ENCODE measurements around the gene CACNA2D2. TPM values are rescaled to one million over a fixed set of nuclear protein-coding genes. Genes with fewer than 3 reads are reported as not detected.

Gene CACNA2D2
- total and polyA plus RNA-seq, 8 donors: 15.4 to 86.6 (median 30.2) TPM

DNA sequence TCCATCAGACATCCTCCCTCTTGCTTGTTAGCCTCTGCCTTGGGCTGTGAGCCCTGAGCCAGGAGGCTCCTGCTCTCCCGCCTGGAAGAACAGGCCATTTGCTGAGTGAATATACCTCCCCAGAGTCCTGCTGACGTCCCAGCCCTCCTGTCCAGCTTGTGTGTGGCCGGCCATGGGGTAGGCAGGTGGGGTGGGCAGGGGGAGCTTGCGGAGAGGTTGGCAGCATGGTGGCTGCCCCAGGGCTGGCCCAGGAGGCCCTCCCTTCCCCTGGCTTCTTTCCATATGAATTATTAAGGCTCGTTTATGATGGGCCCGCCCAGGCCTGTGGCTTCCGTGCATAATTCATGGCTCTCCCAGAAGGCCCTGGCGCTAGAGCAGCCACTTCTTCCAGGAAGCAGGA lies 18.7 kb downstream of the CACNA2D2 start:
- H3K4me1 ChIP-seq: peaks cover 0 to 14% of the 10 kb centered on the region in 2 donors

DNA sequence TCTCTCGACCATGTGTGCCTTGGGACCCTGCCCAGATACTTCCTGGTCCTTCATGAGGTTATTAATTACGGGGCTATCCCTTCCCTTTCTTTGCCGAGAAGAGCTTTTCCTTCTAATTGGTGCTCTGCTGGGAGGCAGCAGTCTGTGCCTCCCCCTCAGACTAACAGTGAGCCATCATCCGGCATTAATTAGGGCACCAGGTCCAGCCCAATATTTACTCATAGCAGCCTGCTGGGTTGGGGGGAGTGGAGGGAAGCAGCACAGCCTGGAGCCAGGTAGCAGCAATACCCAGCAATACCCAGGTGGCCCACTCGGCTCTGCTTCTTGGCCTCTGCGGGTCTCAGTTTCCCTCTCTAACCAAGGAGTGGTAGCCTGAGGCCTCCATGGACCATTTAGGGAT lies 20.1 kb downstream of the CACNA2D2 start:
- intact Hi-C loops (cut with DNase I): no loop called here
- Histone ChIP-seq H3K4me1 (peaks cover 0 to 14% of the 10 kb centered on the region in 2 donors), H3K27me3 (no peaks in the 10 kb centered on the region), H3K9me3 (no peaks in the 10 kb centered on the region), H3K27ac (no peak overlapping the region), H3K36me3 (no peaks in the 10 kb centered on the region), H3K4me3 (no peak overlapping the region)
- TF ChIP-seq, protein P1, sequence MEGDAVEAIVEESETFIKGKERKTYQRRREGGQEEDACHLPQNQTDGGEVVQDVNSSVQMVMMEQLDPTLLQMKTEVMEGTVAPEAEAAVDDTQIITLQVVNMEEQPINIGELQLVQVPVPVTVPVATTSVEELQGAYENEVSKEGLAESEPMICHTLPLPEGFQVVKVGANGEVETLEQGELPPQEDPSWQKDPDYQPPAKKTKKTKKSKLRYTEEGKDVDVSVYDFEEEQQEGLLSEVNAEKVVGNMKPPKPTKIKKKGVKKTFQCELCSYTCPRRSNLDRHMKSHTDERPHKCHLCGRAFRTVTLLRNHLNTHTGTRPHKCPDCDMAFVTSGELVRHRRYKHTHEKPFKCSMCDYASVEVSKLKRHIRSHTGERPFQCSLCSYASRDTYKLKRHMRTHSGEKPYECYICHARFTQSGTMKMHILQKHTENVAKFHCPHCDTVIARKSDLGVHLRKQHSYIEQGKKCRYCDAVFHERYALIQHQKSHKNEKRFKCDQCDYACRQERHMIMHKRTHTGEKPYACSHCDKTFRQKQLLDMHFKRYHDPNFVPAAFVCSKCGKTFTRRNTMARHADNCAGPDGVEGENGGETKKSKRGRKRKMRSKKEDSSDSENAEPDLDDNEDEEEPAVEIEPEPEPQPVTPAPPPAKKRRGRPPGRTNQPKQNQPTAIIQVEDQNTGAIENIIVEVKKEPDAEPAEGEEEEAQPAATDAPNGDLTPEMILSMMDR (IDR thresholded peaks at IDR 0.05): no peak
- ATAC-seq (no peak), DNase-seq (no peak)

More for the DNA sequence above, 18.7 kb downstream of the CACNA2D2 start:
- Histone ChIP-seq H3K27ac (no peak overlapping the region), H3K36me3 (no peaks in the 10 kb centered on the region), H3K27me3 (no peaks in the 10 kb centered on the region), H3K4me3 (no peak overlapping the region), H3K9me3 (no peaks in the 10 kb centered on the region)
- TF ChIP-seq, protein P1 (IDR thresholded peaks at IDR 0.05): no peak
- no peak for ATAC-seq
- intact Hi-C loops (cut with DNase I): no loop called here
- no peak for DNase-seq

DNA sequence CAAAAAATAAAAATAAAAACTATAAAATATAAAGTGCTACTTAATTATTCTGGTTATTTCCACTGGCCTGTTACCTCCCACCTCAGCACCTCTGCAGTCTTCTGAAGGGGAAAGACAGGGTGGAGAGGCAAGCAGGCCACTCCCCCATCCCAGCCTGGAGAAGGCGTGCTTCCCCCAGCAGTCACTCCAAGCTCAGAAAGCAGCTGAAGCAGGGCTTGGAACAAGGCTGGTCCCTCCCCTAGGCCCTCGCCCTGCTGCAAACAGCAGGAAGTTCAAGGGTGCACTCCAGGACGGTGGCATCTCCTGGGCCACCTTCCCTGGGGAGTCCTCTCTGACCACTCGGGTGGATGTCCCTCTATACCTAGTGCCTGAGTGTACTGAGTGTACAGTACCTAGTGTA lies 21.4 kb downstream of the CACNA2D2 start:
- peak; percentile 90 for ATAC-seq
- TF ChIP-seq, protein P1 (IDR thresholded peaks at IDR 0.05): no peak
- H3K27ac ChIP-seq: no peak overlapping the region
- H3K27me3 ChIP-seq: no peaks in the 10 kb centered on the region
- peak in 2 of 4 donors; percentile 51 to 60 for DNase-seq
- H3K4me3 ChIP-seq: no peak overlapping the region
- no peaks in the 10 kb centered on the region for H3K36me3 ChIP-seq
- peaks cover 0 to 14% of the 10 kb centered on the region in 2 donors for H3K4me1 ChIP-seq
- intact Hi-C loops (cut with DNase I): no loop called here
- no peaks in the 10 kb centered on the region for H3K9me3 ChIP-seq

DNA sequence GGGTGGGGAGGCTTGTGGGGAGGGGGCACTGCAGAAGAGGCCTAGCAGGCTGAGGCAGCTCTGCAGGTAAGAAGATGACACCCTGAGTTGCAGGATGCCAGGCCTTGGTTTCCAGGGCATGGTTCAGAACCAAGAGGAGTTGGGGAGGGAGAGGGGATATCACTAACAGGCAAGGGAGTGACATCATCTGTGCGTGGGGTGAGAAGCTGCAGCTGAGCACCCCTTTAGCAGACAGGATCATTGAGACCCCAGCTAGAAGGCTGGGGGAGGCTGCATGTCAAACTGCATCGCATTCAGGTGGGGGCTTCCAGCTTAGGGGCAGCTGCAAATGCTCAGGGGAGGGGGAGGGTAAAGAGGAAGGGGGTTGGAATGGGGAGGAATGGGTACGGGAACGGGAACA lies 23.0 kb downstream of the CACNA2D2 start:
- no peak overlapping the region for H3K27ac ChIP-seq
- no peak overlapping the region for H3K4me3 ChIP-seq
- no peaks in the 10 kb centered on the region for H3K36me3 ChIP-seq
- peaks cover 0 to 14% of the 10 kb centered on the region in 2 donors for H3K4me1 ChIP-seq
- DNase-seq: no peak
- H3K9me3 ChIP-seq: no peaks in the 10 kb centered on the region
- no peak for ATAC-seq
- no peaks in the 10 kb centered on the region for H3K27me3 ChIP-seq
- TF ChIP-seq, protein P1 (IDR thresholded peaks at IDR 0.05): no peak
- intact Hi-C loops (cut with DNase I): no loop called here

DNA sequence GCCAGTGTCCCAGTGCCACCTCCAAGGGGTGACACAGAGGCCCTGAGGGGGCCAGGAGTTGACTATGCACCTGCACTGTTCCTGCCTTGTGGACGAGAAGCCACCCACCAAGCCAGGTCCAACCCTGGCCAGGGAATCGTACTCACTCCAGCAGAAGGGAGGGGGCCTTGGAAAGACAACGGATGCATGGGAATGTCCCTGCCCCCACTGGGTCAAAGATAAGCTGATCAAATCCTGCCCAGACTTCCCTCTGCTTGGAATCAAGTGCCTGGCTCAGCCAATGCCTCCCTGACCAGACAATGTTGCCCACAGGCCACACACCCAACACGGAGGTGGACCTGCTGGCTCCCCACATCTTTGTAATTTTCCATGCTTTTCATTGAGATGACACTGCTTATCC lies 23.9 kb downstream of the CACNA2D2 start:
- Histone ChIP-seq H3K27ac (no peak overlapping the region), H3K4me3 (no peak overlapping the region), H3K4me1 (peaks cover 0 to 14% of the 10 kb centered on the region in 2 donors), H3K9me3 (no peaks in the 10 kb centered on the region), H3K36me3 (no peaks in the 10 kb centered on the region), H3K27me3 (no peaks in the 10 kb centered on the region)
- TF ChIP-seq, protein P1 (IDR thresholded peaks at IDR 0.05): no peak
- intact Hi-C loops (cut with DNase I): no loop called here
- no peak for ATAC-seq
- DNase-seq: no peak
